Measurements from ENCODE around the gene INPP5A.

The INPP5A gene

DNA sequence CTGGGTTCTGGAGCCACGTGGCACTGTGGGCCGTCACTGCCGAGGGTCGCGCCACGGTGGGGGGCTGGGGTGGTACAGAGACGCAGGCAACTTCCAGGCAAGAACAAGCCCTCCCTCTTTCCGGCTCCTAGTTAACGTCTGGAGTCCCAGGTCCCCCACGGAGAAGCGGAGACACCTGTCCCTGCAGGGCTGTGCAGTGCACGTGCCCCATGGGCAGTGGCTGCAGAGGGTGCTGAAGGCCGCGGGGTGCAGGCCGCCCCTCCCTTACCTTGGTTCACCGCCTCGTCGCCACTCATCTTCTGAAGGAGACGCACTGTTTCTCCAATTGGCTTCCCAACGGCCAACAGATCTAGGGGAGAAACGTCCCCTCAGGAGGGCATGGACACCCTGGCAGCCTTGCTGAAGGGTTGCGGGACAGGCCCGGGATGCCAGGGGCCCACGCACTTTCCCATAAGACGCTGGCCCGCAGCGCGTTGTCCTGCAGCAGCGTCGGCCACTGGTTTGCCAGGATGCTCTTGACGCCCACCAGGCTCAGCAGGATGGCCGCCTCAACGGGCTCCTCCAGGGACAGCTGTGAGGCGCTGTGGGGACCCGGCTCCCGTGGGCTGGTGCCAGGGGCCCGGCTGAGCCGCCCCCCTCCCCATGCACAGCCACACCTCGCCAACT lies 272.7 kb downstream of the INPP5A start:
- Histone ChIP-seq H3K27ac (ENCODE audit: low read depth, low read length) (no peak overlapping the region), H3K9ac (ENCODE audit: low read depth in 1 of 2, low read length in 2 of 2) (no peak overlapping the region), H3K4me3 (ENCODE audit: low read depth in 1 of 2, low read length in 2 of 2) (no peak overlapping the region), H3K36me3 (ENCODE audit: control insufficient read depth in 1 of 2, insufficient read depth in 2 of 2, low read length in 2 of 2) (no peaks in the 10 kb centered on the region), H3K9me3 (ENCODE audit: control insufficient read depth in 1 of 2, low read length in 2 of 2) (no peaks in the 10 kb centered on the region), H3K27me3 (ENCODE audit: control insufficient read depth in 1 of 2, insufficient read depth in 2 of 2, low read length in 2 of 2) (no peaks in the 10 kb centered on the region), H3K4me1 (ENCODE audit: control insufficient read depth in 1 of 2, insufficient read depth in 2 of 2, low read length in 2 of 2) (no peaks in the 10 kb centered on the region)

- H3K9me3 ChIP-seq (ENCODE audit: control insufficient read depth in 1 of 2, low read length in 2 of 2), result no peaks in the 10 kb centered on the region
- H3K4me1 ChIP-seq (ENCODE audit: control insufficient read depth in 1 of 2, insufficient read depth in 2 of 2, low read length in 2 of 2), result no peaks in the 10 kb centered on the region
- H3K27ac ChIP-seq (ENCODE audit: low read depth, low read length), result no peak overlapping the region
- no peak overlapping the region for H3K4me3 ChIP-seq (ENCODE audit: low read depth in 1 of 2, low read length in 2 of 2)
- no peak overlapping the region for H3K9ac ChIP-seq (ENCODE audit: low read depth in 1 of 2, low read length in 2 of 2)
- no peaks in the 10 kb centered on the region for H3K36me3 ChIP-seq (ENCODE audit: control insufficient read depth in 1 of 2, insufficient read depth in 2 of 2, low read length in 2 of 2)
- H3K27me3 ChIP-seq (ENCODE audit: control insufficient read depth in 1 of 2, insufficient read depth in 2 of 2, low read length in 2 of 2), result no peaks in the 10 kb centered on the region
Measured at GRCh38 chr10:132810807-132811700, 273.5 kb downstream of the INPP5A start.

GRCh38 chr10:132811891-132812481 lies 274.4 kb downstream of the INPP5A start:
- Histone ChIP-seq H3K9me3 (ENCODE audit: control insufficient read depth in 1 of 2, low read length in 2 of 2) (no peaks in the 10 kb centered on the region), H3K4me3 (ENCODE audit: low read depth in 1 of 2, low read length in 2 of 2) (no peak overlapping the region), H3K27me3 (ENCODE audit: control insufficient read depth in 1 of 2, insufficient read depth in 2 of 2, low read length in 2 of 2) (no peaks in the 10 kb centered on the region), H3K4me1 (ENCODE audit: control insufficient read depth in 1 of 2, insufficient read depth in 2 of 2, low read length in 2 of 2) (no peaks in the 10 kb centered on the region), H3K36me3 (ENCODE audit: control insufficient read depth in 1 of 2, insufficient read depth in 2 of 2, low read length in 2 of 2) (no peaks in the 10 kb centered on the region), H3K27ac (ENCODE audit: low read depth, low read length) (no peak overlapping the region), H3K9ac (ENCODE audit: low read depth in 1 of 2, low read length in 2 of 2) (no peak overlapping the region)

GRCh38 chr10:132812520-132812919 lies 274.9 kb downstream of the INPP5A start:
- no peaks in the 10 kb centered on the region for H3K9me3 ChIP-seq (ENCODE audit: control insufficient read depth in 1 of 2, low read length in 2 of 2)
- H3K27ac ChIP-seq (ENCODE audit: low read depth, low read length), result no peak overlapping the region
- no peak overlapping the region for H3K9ac ChIP-seq (ENCODE audit: low read depth in 1 of 2, low read length in 2 of 2)
- no peak overlapping the region for H3K4me3 ChIP-seq (ENCODE audit: low read depth in 1 of 2, low read length in 2 of 2)
- H3K36me3 ChIP-seq (ENCODE audit: control insufficient read depth in 1 of 2, insufficient read depth in 2 of 2, low read length in 2 of 2), result no peaks in the 10 kb centered on the region
- H3K4me1 ChIP-seq (ENCODE audit: control insufficient read depth in 1 of 2, insufficient read depth in 2 of 2, low read length in 2 of 2), result no peaks in the 10 kb centered on the region
- H3K27me3 ChIP-seq (ENCODE audit: control insufficient read depth in 1 of 2, insufficient read depth in 2 of 2, low read length in 2 of 2), result peaks cover 0 to 1% of the 10 kb centered on the region in 2 donors

DNA sequence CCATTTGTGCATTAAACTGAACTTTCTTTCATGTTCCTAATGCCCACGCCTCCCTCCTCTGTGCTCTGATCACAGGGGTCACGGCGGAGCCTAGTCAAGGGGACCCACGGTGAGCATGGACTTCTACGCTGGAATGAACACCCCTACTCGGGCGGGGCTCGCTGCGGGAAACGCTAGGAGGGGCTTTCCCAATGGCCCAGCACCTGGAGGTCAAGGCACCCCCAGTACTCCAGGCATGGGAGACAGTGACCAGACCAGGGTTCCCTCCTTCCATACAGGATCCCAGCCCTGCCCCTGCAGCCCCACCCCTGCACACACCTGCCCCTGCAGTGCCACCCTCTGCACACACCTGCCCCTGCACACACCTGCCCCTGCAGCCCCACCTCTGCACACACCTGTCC lies 275.4 kb downstream of the INPP5A start:
- peaks cover 0 to 6% of the 10 kb centered on the region in 2 donors for H3K27me3 ChIP-seq (ENCODE audit: control insufficient read depth in 1 of 2, insufficient read depth in 2 of 2, low read length in 2 of 2)
- no peaks in the 10 kb centered on the region for H3K36me3 ChIP-seq (ENCODE audit: control insufficient read depth in 1 of 2, insufficient read depth in 2 of 2, low read length in 2 of 2)
- H3K9ac ChIP-seq (ENCODE audit: low read depth in 1 of 2, low read length in 2 of 2), result no peak overlapping the region
- H3K27ac ChIP-seq (ENCODE audit: low read depth, low read length), result no peak overlapping the region
- H3K4me1 ChIP-seq (ENCODE audit: control insufficient read depth in 1 of 2, insufficient read depth in 2 of 2, low read length in 2 of 2), result no peaks in the 10 kb centered on the region
- H3K9me3 ChIP-seq (ENCODE audit: control insufficient read depth in 1 of 2, low read length in 2 of 2), result no peaks in the 10 kb centered on the region
- no peak overlapping the region for H3K4me3 ChIP-seq (ENCODE audit: low read depth in 1 of 2, low read length in 2 of 2)

DNA sequence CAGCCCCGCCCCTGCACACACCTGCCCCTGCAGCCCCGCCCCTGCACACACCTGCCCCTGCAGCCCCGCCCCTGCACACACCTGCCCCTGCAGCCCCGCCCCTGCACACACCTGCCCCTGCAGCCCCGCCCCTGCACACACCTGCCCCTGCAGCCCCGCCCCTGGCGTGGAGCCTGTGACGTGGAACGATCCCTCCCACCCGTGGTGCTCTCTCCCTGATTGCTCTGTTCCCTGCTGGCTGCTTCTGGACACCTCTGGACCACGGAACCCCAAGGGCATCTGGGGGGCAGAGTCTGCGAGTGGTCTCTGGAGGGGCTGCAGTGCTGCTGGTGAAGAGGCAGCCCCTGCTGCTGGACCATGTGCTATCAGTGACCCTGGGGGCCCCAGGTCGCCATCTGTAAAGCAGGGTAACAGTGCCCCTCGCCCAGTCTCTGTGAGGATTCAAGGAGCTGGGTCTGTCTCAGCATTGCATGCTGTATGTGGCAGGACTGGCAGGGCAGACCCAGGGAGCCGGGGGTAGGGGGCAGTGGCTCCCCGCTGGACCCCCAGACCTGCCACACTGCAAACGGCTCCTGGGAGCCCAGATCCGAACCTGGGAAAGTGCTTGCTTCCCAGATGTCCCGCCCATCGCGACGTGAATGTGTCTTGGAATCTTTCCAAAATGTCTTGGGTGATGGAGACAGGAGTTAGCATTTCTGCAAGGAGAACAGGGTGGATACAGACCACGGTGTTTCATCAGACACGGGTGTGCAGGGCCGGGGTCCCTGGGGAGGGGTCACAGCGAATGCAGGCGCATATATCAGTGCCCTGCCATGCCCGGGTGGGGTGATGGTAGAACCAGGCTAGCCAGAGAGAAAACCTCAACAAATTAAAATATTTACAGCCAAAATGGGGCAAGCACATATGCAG lies 276.2 kb downstream of the INPP5A start:
- no peak overlapping the region for H3K27ac ChIP-seq (ENCODE audit: low read depth, low read length)
- no peak overlapping the region for H3K4me3 ChIP-seq (ENCODE audit: low read depth in 1 of 2, low read length in 2 of 2)
- peaks cover 0 to 7% of the 10 kb centered on the region in 2 donors for H3K27me3 ChIP-seq (ENCODE audit: control insufficient read depth in 1 of 2, insufficient read depth in 2 of 2, low read length in 2 of 2)
- H3K9me3 ChIP-seq (ENCODE audit: control insufficient read depth in 1 of 2, low read length in 2 of 2), result no peaks in the 10 kb centered on the region
- no peak overlapping the region for H3K9ac ChIP-seq (ENCODE audit: low read depth in 1 of 2, low read length in 2 of 2)
- H3K4me1 ChIP-seq (ENCODE audit: control insufficient read depth in 1 of 2, insufficient read depth in 2 of 2, low read length in 2 of 2), result no peaks in the 10 kb centered on the region
- no peaks in the 10 kb centered on the region for H3K36me3 ChIP-seq (ENCODE audit: control insufficient read depth in 1 of 2, insufficient read depth in 2 of 2, low read length in 2 of 2)

GRCh38 chr10:132814469-132814856 lies 276.9 kb downstream of the INPP5A start:
- no peak overlapping the region for H3K27ac ChIP-seq (ENCODE audit: low read depth, low read length)
- H3K4me1 ChIP-seq (ENCODE audit: control insufficient read depth in 1 of 2, insufficient read depth in 2 of 2, low read length in 2 of 2), result no peaks in the 10 kb centered on the region
- H3K36me3 ChIP-seq (ENCODE audit: control insufficient read depth in 1 of 2, insufficient read depth in 2 of 2, low read length in 2 of 2), result no peaks in the 10 kb centered on the region
- peaks cover 0 to 7% of the 10 kb centered on the region in 2 donors for H3K27me3 ChIP-seq (ENCODE audit: control insufficient read depth in 1 of 2, insufficient read depth in 2 of 2, low read length in 2 of 2)
- no peak overlapping the region for H3K4me3 ChIP-seq (ENCODE audit: low read depth in 1 of 2, low read length in 2 of 2)
- H3K9ac ChIP-seq (ENCODE audit: low read depth in 1 of 2, low read length in 2 of 2), result no peak overlapping the region
- no peaks in the 10 kb centered on the region for H3K9me3 ChIP-seq (ENCODE audit: control insufficient read depth in 1 of 2, low read length in 2 of 2)

DNA sequence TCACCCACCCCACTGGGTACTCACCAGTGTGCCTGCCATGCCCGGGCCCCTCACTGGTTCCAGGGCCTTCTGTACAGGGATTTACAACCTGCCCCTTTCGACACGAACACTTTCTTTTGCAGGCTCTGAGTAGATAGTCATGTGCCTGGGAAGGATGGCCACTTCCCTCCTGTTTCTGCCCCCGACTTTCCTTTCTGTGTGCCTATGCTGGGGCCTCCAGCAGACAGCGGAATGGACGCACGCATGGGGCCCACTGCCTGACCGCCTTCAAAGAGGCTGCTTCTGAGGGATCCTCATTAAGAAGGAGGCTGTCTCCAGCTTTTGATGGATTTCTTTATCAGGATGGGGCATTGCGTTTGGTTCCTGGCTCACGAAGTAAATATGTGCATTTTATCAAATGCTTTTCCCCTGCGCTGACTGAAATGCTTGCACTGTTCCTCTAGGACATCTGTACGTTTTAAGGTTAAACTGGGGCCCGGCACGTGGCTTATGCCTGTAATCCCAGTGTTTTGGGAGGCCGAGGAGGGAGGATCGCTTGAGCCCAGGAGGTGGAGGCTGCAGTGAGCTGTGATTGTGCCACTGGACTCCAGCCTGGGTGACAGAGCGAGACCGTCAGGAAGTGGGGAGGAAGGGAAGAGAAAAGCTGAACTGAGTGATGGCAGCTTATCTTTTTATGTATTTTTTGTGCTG lies 277.7 kb downstream of the INPP5A start:
- Histone ChIP-seq H3K4me3 (ENCODE audit: low read depth in 1 of 2, low read length in 2 of 2) (no peak overlapping the region), H3K36me3 (ENCODE audit: control insufficient read depth in 1 of 2, insufficient read depth in 2 of 2, low read length in 2 of 2) (no peaks in the 10 kb centered on the region), H3K9ac (ENCODE audit: low read depth in 1 of 2, low read length in 2 of 2) (no peak overlapping the region), H3K27ac (ENCODE audit: low read depth, low read length) (no peak overlapping the region), H3K27me3 (ENCODE audit: control insufficient read depth in 1 of 2, insufficient read depth in 2 of 2, low read length in 2 of 2) (peaks cover 0 to 7% of the 10 kb centered on the region in 2 donors), H3K4me1 (ENCODE audit: control insufficient read depth in 1 of 2, insufficient read depth in 2 of 2, low read length in 2 of 2) (no peaks in the 10 kb centered on the region), H3K9me3 (ENCODE audit: control insufficient read depth in 1 of 2, low read length in 2 of 2) (no peaks in the 10 kb centered on the region)

GRCh38 chr10:132816718-132817117 lies 279.1 kb downstream of the INPP5A start:
- H3K4me3 ChIP-seq (ENCODE audit: low read depth in 1 of 2, low read length in 2 of 2), result no peak overlapping the region
- no peaks in the 10 kb centered on the region for H3K4me1 ChIP-seq (ENCODE audit: control insufficient read depth in 1 of 2, insufficient read depth in 2 of 2, low read length in 2 of 2)
- no peaks in the 10 kb centered on the region for H3K9me3 ChIP-seq (ENCODE audit: control insufficient read depth in 1 of 2, low read length in 2 of 2)
- H3K27me3 ChIP-seq (ENCODE audit: control insufficient read depth in 1 of 2, insufficient read depth in 2 of 2, low read length in 2 of 2), result peaks cover 0 to 7% of the 10 kb centered on the region in 2 donors
- H3K27ac ChIP-seq (ENCODE audit: low read depth, low read length), result no peak overlapping the region
- H3K9ac ChIP-seq (ENCODE audit: low read depth in 1 of 2, low read length in 2 of 2), result no peak overlapping the region
- no peaks in the 10 kb centered on the region for H3K36me3 ChIP-seq (ENCODE audit: control insufficient read depth in 1 of 2, insufficient read depth in 2 of 2, low read length in 2 of 2)

Data from duodenal mucosa (tissue), 2 donors.